HG03558 (cell line): Measurements from ENCODE around the gene ADAMTS17.

ENCODE experiments used
- ATAC-seq: cut with Tn5 transposase; IDR thresholded peaks from one replicate; pipeline ENCODE4 v1.9.1; 2021; ENCODE audit warnings: moderate number of reproducible peaks; ENCODE audit not compliant: unreplicated experiment; ENCODE audit errors: extremely low read depth

Gene ADAMTS17

GRCh38 chr15:100042558-100042957 lies 299.2 kb downstream of the ADAMTS17 start:
- ATAC-seq = no peak

GRCh38 chr15:100041127-100041828 lies 300.5 kb downstream of the ADAMTS17 start:
- ATAC-seq = no peak

DNA sequence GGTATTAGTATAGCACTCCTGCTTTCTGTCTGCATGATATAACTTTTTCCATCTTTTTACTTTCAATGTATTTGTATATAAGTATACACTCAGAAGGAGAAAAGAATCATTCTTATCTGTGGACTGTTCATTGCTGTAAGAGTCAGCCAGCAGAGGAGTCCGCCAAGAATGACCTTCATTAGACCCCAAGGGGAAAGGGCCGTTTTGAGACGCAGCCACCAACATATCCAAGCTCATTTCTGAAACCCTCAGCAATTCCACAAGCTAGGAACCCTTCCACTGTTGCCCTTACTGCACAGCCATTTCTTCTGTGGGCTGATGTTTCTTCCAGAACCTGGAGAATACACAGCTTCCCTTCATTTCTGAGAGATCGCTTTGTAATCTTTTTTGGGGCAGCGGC lies 301.8 kb downstream of the ADAMTS17 start:
- no peak for ATAC-seq

- no peak for ATAC-seq
Observed at GRCh38 chr15:100038736-100039135, 303.0 kb downstream of the ADAMTS17 start.

GRCh38 chr15:100037901-100038300 lies 303.9 kb downstream of the ADAMTS17 start:
- ATAC-seq = no peak

GRCh38 chr15:100036015-100036414 lies 305.8 kb downstream of the ADAMTS17 start:
- ATAC-seq = no peak

DNA sequence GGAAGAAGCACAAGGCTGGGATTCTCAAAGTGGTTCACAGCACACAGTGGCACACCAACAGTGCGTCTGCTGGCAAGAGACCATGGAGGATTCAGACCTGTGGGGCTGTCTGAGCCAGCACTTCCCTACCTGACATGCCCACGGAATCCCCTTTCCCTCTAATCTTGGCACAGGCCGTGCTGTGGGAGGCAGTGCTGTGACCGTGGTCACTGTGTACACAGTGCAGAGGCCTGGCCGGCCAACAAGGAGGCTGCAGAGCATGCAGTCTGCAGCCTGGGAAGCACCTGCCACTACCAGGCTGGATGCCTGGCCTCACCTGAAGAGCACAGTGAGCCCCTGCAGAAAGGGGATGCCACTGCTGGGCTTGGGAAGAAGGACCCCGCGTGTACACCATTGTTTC lies 307.6 kb downstream of the ADAMTS17 start:
- no peak for ATAC-seq

DNA sequence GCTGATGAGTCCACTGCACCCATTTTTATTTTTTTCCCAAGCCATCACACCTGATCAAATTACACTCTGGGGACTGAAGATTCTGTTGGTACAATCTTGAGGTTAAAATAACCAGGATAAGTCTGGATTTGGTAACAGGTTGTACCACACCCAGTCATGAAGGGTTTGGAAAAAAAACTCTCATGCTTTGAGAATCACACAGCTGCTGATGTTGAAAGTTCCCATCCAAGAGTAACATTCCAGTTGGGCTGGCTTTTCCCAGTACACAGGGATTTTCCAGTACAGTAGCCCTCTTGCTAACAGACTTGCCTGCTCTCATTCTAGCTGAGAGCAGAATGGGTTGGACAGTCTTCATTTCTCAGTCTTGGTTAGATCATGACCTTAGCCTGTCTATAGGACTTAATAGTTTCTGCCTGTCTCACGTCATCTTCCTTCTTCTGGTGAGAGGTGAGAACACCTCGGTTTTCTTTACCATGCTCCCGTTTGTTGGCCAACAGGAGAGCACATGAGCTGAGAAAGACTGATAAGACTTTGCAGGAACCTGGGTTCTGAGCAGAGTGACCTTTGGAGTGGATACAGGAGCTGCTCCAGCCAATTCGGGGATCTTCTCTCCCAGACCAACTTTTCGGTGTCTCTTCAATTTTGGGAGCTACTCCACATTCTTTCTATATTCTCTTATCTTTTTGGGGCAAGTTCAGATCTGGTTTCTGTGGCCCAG lies 308.5 kb downstream of the ADAMTS17 start:
- no peak for ATAC-seq

DNA sequence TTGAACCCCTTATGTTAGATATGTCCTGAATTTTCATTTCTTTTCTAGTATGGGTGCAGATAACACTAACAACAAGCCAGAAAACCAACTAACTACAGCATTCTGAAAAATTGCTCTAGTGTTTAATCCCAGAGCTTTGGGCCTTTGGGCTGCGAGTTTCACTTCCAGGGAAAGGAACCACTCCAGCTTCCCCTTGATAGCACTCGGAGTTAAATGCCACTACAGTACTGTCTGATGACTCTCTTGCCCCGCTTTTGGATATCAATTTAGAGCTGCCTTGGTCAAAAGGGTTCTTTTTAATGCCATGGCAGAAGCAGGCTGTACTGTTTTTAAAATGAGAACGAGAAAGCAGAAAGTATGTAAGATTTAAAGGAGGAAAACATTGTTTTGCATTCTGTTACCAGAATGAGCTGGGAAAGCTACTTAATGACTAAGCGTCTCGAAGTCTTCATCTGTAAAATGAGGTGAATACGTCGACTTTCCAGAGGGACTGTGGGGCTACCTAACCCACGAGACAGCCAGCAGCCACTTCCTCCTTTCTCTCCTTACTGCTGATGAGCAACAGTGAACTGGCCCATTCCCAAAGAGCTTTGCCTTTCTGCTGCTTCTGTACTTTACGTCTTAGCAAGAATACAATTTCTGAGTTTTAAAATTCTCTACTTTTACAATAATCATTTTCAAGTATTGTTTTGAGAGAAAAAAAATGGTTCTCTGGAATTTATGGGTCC lies 309.3 kb downstream of the ADAMTS17 start:
- ATAC-seq = no peak

GRCh38 chr15:100031665-100032357 lies 310.0 kb downstream of the ADAMTS17 start:
- ATAC-seq = no peak

- no peak for ATAC-seq
Observed at GRCh38 chr15:100030586-100031229, 311.1 kb downstream of the ADAMTS17 start.

DNA sequence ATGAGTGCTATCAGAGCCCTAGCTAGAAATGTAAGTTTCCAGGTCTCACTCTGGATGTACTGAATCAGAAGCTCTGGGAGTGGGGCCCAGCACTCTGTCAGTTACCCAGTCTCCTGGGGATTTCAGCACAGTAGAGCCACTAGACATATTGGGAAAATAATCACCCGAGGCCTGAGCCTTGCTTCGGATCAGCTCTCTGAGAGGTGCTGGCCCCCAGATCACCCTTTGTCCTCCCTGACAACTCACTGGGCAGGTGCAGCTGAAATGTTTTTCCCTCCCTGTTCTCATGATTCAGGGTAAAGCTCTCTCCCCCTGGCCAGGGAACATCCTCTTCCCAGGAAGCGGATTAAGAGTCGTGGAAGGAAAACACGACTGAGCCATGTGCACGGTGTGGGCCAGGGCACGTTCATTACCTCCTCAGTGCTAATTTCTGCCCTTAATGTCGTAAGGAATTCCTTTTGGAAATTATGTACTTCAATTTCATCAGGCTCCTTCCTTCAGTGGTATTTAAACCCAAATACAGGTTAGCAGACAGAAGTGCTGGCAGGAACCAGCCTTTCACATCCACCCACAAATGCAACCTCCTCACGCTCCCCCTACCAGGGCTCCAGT lies 311.8 kb downstream of the ADAMTS17 start:
- no peak for ATAC-seq

- ATAC-seq = no peak
Observed at GRCh38 chr15:100029045-100029444, 312.7 kb downstream of the ADAMTS17 start.

DNA sequence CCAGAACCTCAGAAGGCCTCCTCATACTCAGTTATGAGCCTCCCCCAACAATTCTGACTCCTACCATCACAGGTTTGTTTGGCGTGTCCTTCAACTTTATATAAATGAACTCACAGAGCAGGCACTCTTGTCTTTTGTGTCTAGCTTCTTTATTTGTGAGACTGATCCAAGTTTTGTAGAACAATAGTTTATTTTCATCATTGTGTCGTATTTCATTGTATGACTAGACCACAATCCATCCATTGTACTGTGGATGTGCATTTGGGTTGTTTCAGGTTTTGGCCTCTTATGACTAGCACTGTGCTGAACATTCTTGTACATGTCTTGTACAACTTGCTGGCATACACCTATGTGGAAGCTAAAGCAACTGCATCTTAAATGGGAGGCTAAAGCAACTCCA lies 315.7 kb downstream of the ADAMTS17 start:
- ATAC-seq = no peak

GRCh38 chr15:100022806-100023205 lies 319.0 kb downstream of the ADAMTS17 start:
- no peak for ATAC-seq

GRCh38 chr15:100022391-100022790 lies 319.4 kb downstream of the ADAMTS17 start:
- no peak for ATAC-seq

- ATAC-seq = no peak
Observed at GRCh38 chr15:100021653-100022052, 320.1 kb downstream of the ADAMTS17 start.

GRCh38 chr15:100020614-100021013 lies 321.2 kb downstream of the ADAMTS17 start:
- no peak for ATAC-seq

DNA sequence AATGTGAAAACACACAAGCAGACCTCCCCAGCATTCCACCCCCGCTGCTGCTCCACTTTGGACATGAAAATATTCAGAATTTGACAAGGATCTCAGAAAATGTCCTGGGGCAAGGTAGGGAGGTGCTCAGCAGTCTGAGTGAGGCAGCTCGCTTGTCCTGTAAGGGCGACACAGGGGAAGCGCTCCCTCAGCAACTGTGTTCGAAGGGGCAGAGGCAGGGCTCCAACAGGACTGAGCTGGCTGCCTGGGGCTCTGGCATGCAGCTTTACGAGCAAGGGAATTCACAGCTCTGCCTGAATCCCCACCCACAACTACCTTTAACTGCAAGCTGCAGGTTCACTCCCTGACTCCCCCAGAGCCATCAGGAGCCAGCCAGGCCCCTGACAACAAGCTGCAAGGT lies 321.6 kb downstream of the ADAMTS17 start:
- ATAC-seq = no peak

DNA sequence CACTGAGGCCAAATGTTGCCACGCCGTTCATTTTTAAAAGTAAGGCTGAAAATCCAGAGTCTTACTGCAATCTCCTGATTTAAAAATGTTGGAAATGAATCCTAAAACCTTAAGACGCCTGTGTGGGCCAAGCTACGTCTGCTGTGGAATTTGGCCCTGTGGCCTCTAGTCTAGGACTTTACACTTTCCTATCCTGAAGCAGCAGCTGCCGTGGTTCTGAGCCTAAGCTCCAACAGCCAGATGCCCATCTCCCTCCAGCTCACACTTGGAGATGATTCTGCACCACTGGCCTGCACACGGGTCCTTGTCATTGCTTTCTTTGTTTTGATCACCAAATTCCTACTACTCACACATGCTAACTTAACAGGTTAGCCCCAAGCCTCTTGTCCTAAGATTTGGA lies 322.2 kb downstream of the ADAMTS17 start:
- no peak for ATAC-seq
